Cerebellar nuclear complex (tissue), 1 donor: ENCODE measurements around the gene KCNH2.
"Not testable (repeated sequence)": the region's sequence is repeated elsewhere in the genome, so short reads cannot be mapped to it uniquely, and the experiment has no call there.

Source experiments
- DNase-seq, 2 experiments: peaks; one replicate each; lab custom pipeline; 2025; lab: John Stamatoyannopoulos, UW

The KCNH2 gene

GRCh38 chr7:151011616-151012015, 33.5 kb upstream of the KCNH2 start:
- DNase-seq = not testable (repeated sequence)

- no peak for DNase-seq
These were observed 32.9 kb upstream of the KCNH2 start for GRCh38 chr7:151011097-151011409.

GRCh38 chr7:151010307-151011096, 32.4 kb upstream of the KCNH2 start:
- DNase-seq = no peak

- DNase-seq = no peak
These were observed 31.9 kb upstream of the KCNH2 start for GRCh38 chr7:151010037-151010306.

- DNase-seq = no peak
These were observed 31.4 kb upstream of the KCNH2 start for GRCh38 chr7:151009327-151010036.

GRCh38 chr7:151008511-151009323, 30.6 kb upstream of the KCNH2 start:
- peak in 1 of 2 experiments; percentile 8 for DNase-seq

GRCh38 chr7:151008143-151008510, 30.0 kb upstream of the KCNH2 start:
- DNase-seq = no peak

GRCh38 chr7:151007469-151007898, 29.4 kb upstream of the KCNH2 start:
- no peak for DNase-seq

GRCh38 chr7:151006590-151007300, 28.6 kb upstream of the KCNH2 start:
- DNase-seq = no peak

- DNase-seq = no peak
These were observed 27.4 kb upstream of the KCNH2 start for GRCh38 chr7:151005566-151005965.

- DNase-seq = no peak
These were observed 25.5 kb upstream of the KCNH2 start for GRCh38 chr7:151003572-151003971.

GRCh38 chr7:151001546-151001945, 23.4 kb upstream of the KCNH2 start:
- DNase-seq = no peak

GRCh38 chr7:151000897-151001495, 22.9 kb upstream of the KCNH2 start:
- DNase-seq = no peak

- DNase-seq = no peak
These were observed 21.5 kb upstream of the KCNH2 start for GRCh38 chr7:150999497-151000230.

- DNase-seq = no peak
These were observed 20.9 kb upstream of the KCNH2 start for GRCh38 chr7:150999001-150999400.

- no peak for DNase-seq
These were observed 20.2 kb upstream of the KCNH2 start for GRCh38 chr7:150998341-150998740.

GRCh38 chr7:150997817-150998216, 19.7 kb upstream of the KCNH2 start:
- no peak for DNase-seq

- DNase-seq = no peak
These were observed 19.0 kb upstream of the KCNH2 start for GRCh38 chr7:150997075-150997511.

GRCh38 chr7:150996376-150997074, 18.4 kb upstream of the KCNH2 start:
- DNase-seq = no peak

- DNase-seq = no peak
These were observed 16.9 kb upstream of the KCNH2 start for GRCh38 chr7:150994838-150995510.
